ENCODE results near the gene RASAL1. TPM values are rescaled to one million over a fixed set of nuclear protein-coding genes. Genes with fewer than 3 reads are reported as not detected.

The RASAL1 gene
- polyA plus RNA-seq, 2 of the 4 experiments (the other 2 are of a cell fraction) = 0.30 to 0.34 TPM

GRCh38 chr12:113049976-113050742, 85.4 kb downstream of the RASAL1 start:
- Histone ChIP-seq H3K4me2 (no peak overlapping the region), H3K4me3 (no peak overlapping the region), H3K4me1 (no peaks in the 10 kb centered on the region), H3K9me3 (no peaks in the 10 kb centered on the region), H3K27ac (no peak overlapping the region)
- CTCF ChIA-PET = interaction anchor here (0.8 to 11.0 kb wide), 24 partner anchors 9 to 142 kb away, joined by 3 to 142 read pairs (median 10); partner anchors contain the start of genes CFAP73 and RASAL1
- 43% methylated on average over 11 of the region's 11 CpGs for WGBS (ENCODE audit: missing lambda C conversion rate)
- TF ChIP-seq RAD21 (conservative IDR thresholded peaks at IDR 0.05 in 1 of 2, IDR thresholded peaks at IDR 0.05 in 1 of 2) (no peak), CTCF (IDR thresholded peaks at IDR 0.05) (peak; percentile 31)
- POLR2A ChIA-PET = no interaction called here
- DNase-seq (ENCODE audit: low read depth in 1 of 2, low spot score in 1 of 2) (peak; percentile 63 to 73), FAIRE-seq (no peak), ATAC-seq (peak; percentile 76 to 91; a peak in 5 of 6 replicates)

Small RNAs within 50 kb of the gene (small RNA-seq; reads per million reads assigned to genes)
- gene MIR7106 (0 reads per million in 6 experiments), gene RF00019 (0 reads per million in 6 experiments)

Other genes starting within 250 kb of the RASAL1 start
- gene OAS1, start 228.8 kb downstream of the RASAL1 start, polyA plus RNA-seq (2011; rRNA removed) = 52.8 and 72.8 TPM in 2 replicates
- 41.3 to 63.6 TPM (median 48.4 TPM) in 3 replicates for gene OAS1, start 228.8 kb downstream of the RASAL1 start, polyA plus RNA-seq (2017; fragmentation: RNase III; extraction: RNeasy Plus Mini Kit Qiagen cat#74134 plus additional on column Dnase treatment)
- gene OAS3, start 197.3 kb downstream of the RASAL1 start, polyA plus RNA-seq (2011; rRNA removed) = 36.7 and 38.9 TPM in 2 replicates
- 22.7 to 23.3 TPM (median 22.9 TPM) in 3 replicates for gene OAS3, start 197.3 kb downstream of the RASAL1 start, polyA plus RNA-seq (2017; fragmentation: RNase III; extraction: RNeasy Plus Mini Kit Qiagen cat#74134 plus additional on column Dnase treatment)
- 0.19 and 0.36 TPM in 2 replicates for gene OAS2, start 157.2 kb downstream of the RASAL1 start, polyA plus RNA-seq (2011; rRNA removed)
- 0.05 TPM in 1 of 3 replicates, not detected in the others for gene OAS2, start 157.2 kb downstream of the RASAL1 start, polyA plus RNA-seq (2017; fragmentation: RNase III; extraction: RNeasy Plus Mini Kit Qiagen cat#74134 plus additional on column Dnase treatment)
- 0.28 and 0.36 TPM in 2 replicates for gene DTX1, start 79.0 kb downstream of the RASAL1 start, polyA plus RNA-seq (2011; rRNA removed)
- gene DTX1, start 79.0 kb downstream of the RASAL1 start, polyA plus RNA-seq (2017; fragmentation: RNase III; extraction: RNeasy Plus Mini Kit Qiagen cat#74134 plus additional on column Dnase treatment) = 0.28 to 0.37 TPM (median 0.29 TPM) in 3 replicates
- not detected in 2 replicates for gene CFAP73, start 14.0 kb upstream of the RASAL1 start, polyA plus RNA-seq (2011; rRNA removed)
- 0.05 TPM in 1 of 3 replicates, not detected in the others for gene CFAP73, start 14.0 kb upstream of the RASAL1 start, polyA plus RNA-seq (2017; fragmentation: RNase III; extraction: RNeasy Plus Mini Kit Qiagen cat#74134 plus additional on column Dnase treatment)
- 60.6 and 62.4 TPM in 2 replicates for gene DDX54, start 49.7 kb upstream of the RASAL1 start, polyA plus RNA-seq (2011; rRNA removed)
- gene DDX54, start 49.7 kb upstream of the RASAL1 start, polyA plus RNA-seq (2017; fragmentation: RNase III; extraction: RNeasy Plus Mini Kit Qiagen cat#74134 plus additional on column Dnase treatment) = 55.9 to 64.5 TPM (median 62.2 TPM) in 3 replicates
- 16.7 and 18.6 TPM in 2 replicates for gene RITA1, start 50.0 kb upstream of the RASAL1 start, polyA plus RNA-seq (2011; rRNA removed)
- 19.6 to 20.5 TPM (median 19.8 TPM) in 3 replicates for gene RITA1, start 50.0 kb upstream of the RASAL1 start, polyA plus RNA-seq (2017; fragmentation: RNase III; extraction: RNeasy Plus Mini Kit Qiagen cat#74134 plus additional on column Dnase treatment)
- 24.1 and 28.7 TPM in 2 replicates for gene TPCN1, start 85.7 kb upstream of the RASAL1 start, polyA plus RNA-seq (2011; rRNA removed)
- 20.5 to 21.9 TPM (median 21.0 TPM) in 3 replicates for gene TPCN1, start 85.7 kb upstream of the RASAL1 start, polyA plus RNA-seq (2017; fragmentation: RNase III; extraction: RNeasy Plus Mini Kit Qiagen cat#74134 plus additional on column Dnase treatment)
- gene SLC8B1, start 199.3 kb upstream of the RASAL1 start, polyA plus RNA-seq (2011; rRNA removed) = 11.0 and 14.4 TPM in 2 replicates
- 9.7 to 12.2 TPM (median 11.3 TPM) in 3 replicates for gene SLC8B1, start 199.3 kb upstream of the RASAL1 start, polyA plus RNA-seq (2017; fragmentation: RNase III; extraction: RNeasy Plus Mini Kit Qiagen cat#74134 plus additional on column Dnase treatment)
- gene PLBD2, start 222.8 kb upstream of the RASAL1 start, polyA plus RNA-seq (2011; rRNA removed) = 13.2 and 22.3 TPM in 2 replicates
- gene PLBD2, start 222.8 kb upstream of the RASAL1 start, polyA plus RNA-seq (2017; fragmentation: RNase III; extraction: RNeasy Plus Mini Kit Qiagen cat#74134 plus additional on column Dnase treatment) = 21.9 to 25.9 TPM (median 25.8 TPM) in 3 replicates